Measurements from ENCODE around the gene EFCAB11. TPM values are rescaled to one million over a fixed set of nuclear protein-coding genes. Genes with fewer than 3 reads are reported as not detected.

Gene EFCAB11
- total RNA-seq, 3 donors from 2014 or later (not counting 1 experiment from before 2014, with no cell fraction given), result 3.9 to 5.2 (median 4.0) TPM

DNA sequence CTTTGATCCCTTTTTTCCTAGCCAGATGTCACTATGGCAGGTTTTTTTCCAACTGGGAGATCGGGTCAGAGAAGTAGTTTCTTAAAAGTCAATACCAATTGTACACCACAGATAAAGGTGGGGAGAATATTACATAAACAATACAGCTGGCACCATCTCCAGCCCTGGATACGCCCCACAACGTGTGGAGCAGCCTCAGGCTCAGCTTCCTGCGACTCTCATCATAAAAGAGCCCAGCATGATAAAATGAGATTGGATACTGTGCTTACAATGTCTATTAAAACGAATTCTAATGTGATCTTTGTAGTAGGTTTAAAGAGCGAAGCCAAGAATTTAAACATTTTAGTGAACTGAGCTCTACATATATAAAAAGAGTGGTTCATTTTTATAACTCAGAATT, 21.5 kb downstream of the EFCAB11 start:
- no peaks in the 10 kb centered on the region for H3K9me3 ChIP-seq (ENCODE audit: control insufficient read depth, insufficient read depth, low read length)
- H3K27ac ChIP-seq (ENCODE audit: low read length), result no peak overlapping the region
- H3K4me1 Mint-ChIP-seq, result no peaks in the 10 kb centered on the region
- H3K36me3 Mint-ChIP-seq, result peaks cover 10% of the 10 kb centered on the region
- H3K27ac Mint-ChIP-seq, result no peak overlapping the region
- no peak overlapping the region for H3K4me3 Mint-ChIP-seq
- DNase-seq (no peak), ATAC-seq (no peak)
- TF ChIP-seq, protein P1, sequence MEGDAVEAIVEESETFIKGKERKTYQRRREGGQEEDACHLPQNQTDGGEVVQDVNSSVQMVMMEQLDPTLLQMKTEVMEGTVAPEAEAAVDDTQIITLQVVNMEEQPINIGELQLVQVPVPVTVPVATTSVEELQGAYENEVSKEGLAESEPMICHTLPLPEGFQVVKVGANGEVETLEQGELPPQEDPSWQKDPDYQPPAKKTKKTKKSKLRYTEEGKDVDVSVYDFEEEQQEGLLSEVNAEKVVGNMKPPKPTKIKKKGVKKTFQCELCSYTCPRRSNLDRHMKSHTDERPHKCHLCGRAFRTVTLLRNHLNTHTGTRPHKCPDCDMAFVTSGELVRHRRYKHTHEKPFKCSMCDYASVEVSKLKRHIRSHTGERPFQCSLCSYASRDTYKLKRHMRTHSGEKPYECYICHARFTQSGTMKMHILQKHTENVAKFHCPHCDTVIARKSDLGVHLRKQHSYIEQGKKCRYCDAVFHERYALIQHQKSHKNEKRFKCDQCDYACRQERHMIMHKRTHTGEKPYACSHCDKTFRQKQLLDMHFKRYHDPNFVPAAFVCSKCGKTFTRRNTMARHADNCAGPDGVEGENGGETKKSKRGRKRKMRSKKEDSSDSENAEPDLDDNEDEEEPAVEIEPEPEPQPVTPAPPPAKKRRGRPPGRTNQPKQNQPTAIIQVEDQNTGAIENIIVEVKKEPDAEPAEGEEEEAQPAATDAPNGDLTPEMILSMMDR (IDR thresholded peaks at IDR 0.05), result no peak
- no peaks in the 10 kb centered on the region for H3K27me3 ChIP-seq (ENCODE audit: control insufficient read depth, insufficient read depth, low read length)
- no peaks in the 10 kb centered on the region for H3K27me3 Mint-ChIP-seq (ENCODE audit: low read depth in 2 of 2)
- intact Hi-C loops (cut with micrococcal nuclease), result no loop called here
- H3K4me3 ChIP-seq (ENCODE audit: low read length), result no peak overlapping the region
- no peaks in the 10 kb centered on the region for H3K9me3 Mint-ChIP-seq
- H3K36me3 ChIP-seq (ENCODE audit: control insufficient read depth, insufficient read depth, low read length), result peaks cover 5% of the 10 kb centered on the region
- no peaks in the 10 kb centered on the region for H3K4me1 ChIP-seq (ENCODE audit: control insufficient read depth, insufficient read depth, low read length)
- 94% methylated on average over 3 of the region's 6 CpGs for WGBS (ENCODE audit: insufficient coverage)

DNA sequence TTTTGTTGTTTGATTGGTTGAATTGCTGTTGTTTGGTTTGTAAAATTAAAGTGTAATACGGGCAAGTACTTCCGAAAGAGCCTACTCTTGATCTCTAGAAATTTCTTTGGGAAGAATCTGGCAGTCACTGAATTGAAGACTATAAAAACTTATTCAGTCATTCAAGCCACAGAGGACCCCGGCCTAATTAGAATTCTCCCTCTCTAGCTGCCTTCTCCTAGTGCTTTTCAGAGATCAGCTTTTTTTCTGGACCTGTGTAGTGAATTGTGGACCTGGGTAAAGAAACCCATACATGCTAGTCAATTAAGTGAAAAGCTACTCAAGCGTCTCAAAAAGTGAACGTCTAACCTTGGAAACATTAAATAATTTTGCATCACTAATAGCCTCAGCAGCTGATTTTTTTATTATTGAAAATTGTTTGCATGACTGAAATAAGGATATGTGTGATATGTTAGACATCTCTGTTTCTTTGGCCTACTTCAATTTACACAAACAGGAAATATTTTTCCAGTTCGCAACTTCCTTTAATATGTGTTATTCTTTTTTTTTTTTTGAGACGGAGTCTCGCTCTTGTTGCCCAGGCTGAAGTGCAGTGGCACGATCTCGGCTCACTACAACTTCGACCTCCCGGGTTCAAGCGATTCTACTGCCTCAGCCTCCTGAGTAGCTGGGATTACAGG, 27.2 kb downstream of the EFCAB11 start:
- intact Hi-C loops (cut with micrococcal nuclease), result no loop called here

DNA sequence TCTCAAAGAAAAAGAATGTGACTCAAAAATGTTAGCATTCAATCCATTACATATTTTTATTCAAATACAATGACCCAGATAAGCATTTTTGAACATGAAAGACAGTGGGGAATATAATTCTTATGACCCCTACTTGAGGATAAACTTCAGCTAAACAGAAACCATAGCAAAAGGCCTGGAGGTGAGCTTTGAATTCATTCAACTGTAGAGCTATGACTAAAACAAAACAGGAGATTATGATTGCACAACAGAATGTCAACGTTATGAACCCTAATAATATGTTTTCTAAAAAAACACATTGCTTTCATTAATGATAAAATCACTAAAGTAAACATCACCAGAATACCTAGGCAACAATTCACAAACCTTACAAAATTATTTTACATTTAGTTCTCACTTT, 27.8 kb downstream of the EFCAB11 start:
- TF ChIP-seq, protein P1 (IDR thresholded peaks at IDR 0.05), result no peak
- no peak overlapping the region for H3K27ac ChIP-seq (ENCODE audit: low read length)
- H3K36me3 ChIP-seq (ENCODE audit: control insufficient read depth, insufficient read depth, low read length), result peaks cover 5% of the 10 kb centered on the region
- H3K4me1 ChIP-seq (ENCODE audit: control insufficient read depth, insufficient read depth, low read length), result peaks cover 3% of the 10 kb centered on the region
- H3K9me3 Mint-ChIP-seq, result no peaks in the 10 kb centered on the region
- intact Hi-C loops (cut with micrococcal nuclease), result no loop called here
- H3K27ac Mint-ChIP-seq, result no peak overlapping the region
- H3K9me3 ChIP-seq (ENCODE audit: control insufficient read depth, insufficient read depth, low read length), result no peaks in the 10 kb centered on the region
- no peak overlapping the region for H3K4me3 ChIP-seq (ENCODE audit: low read length)
- H3K27me3 Mint-ChIP-seq (ENCODE audit: low read depth in 2 of 2), result no peaks in the 10 kb centered on the region
- H3K4me1 Mint-ChIP-seq, result peaks cover 11 to 12% of the 10 kb centered on the region in 2 donors
- H3K36me3 Mint-ChIP-seq, result peaks cover 10% of the 10 kb centered on the region
- no CpG with 5 or more reads among the region's 1 CpG for WGBS (ENCODE audit: insufficient coverage)
- no peak overlapping the region for H3K4me3 Mint-ChIP-seq
- no peak for DNase-seq
- H3K27me3 ChIP-seq (ENCODE audit: control insufficient read depth, insufficient read depth, low read length), result no peaks in the 10 kb centered on the region
- ATAC-seq, result no peak

More for the DNA sequence above, 27.2 kb downstream of the EFCAB11 start:
- Histone ChIP-seq H3K4me1 (ENCODE audit: control insufficient read depth, insufficient read depth, low read length) (peaks cover under 1% of the 10 kb centered on the region), H3K4me3 (ENCODE audit: low read length) (no peak overlapping the region), H3K9me3 (ENCODE audit: control insufficient read depth, insufficient read depth, low read length) (no peaks in the 10 kb centered on the region), H3K27ac (ENCODE audit: low read length) (no peak overlapping the region), H3K36me3 (ENCODE audit: control insufficient read depth, insufficient read depth, low read length) (peaks cover 5% of the 10 kb centered on the region), H3K27me3 (ENCODE audit: control insufficient read depth, insufficient read depth, low read length) (no peaks in the 10 kb centered on the region)
- H3K36me3 Mint-ChIP-seq, result peaks cover 10% of the 10 kb centered on the region
- H3K4me3 Mint-ChIP-seq, result no peak overlapping the region
- DNase-seq, result no peak
- TF ChIP-seq, protein P1 (IDR thresholded peaks at IDR 0.05), result no peak
- no peak overlapping the region for H3K27ac Mint-ChIP-seq
- no peak for ATAC-seq
- 85% methylated on average over 11 of the region's 13 CpGs for WGBS (ENCODE audit: insufficient coverage)
- no peaks in the 10 kb centered on the region for H3K27me3 Mint-ChIP-seq (ENCODE audit: low read depth in 2 of 2)
- peaks cover 5 to 7% of the 10 kb centered on the region in 2 donors for H3K4me1 Mint-ChIP-seq
- H3K9me3 Mint-ChIP-seq, result no peaks in the 10 kb centered on the region

DNA sequence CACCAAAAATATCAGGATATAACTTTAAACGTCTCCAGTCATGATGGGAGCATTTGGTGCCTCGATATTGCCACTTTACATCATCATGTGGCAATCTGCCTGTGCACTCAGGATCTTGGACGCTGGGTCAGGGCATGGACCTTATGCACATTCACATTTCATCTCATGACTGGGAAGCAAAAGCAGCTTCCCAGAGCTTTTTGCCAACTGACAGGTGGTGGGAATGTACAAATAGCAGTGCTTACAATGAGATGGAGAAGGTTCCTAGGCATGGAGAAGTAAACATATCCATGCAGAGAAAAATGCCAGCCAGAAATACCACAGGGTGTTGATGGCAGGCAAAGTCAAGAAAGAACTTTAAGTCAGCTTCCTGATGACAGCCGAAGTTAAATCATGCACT, 30.3 kb downstream of the EFCAB11 start:
- no peak overlapping the region for H3K27ac ChIP-seq (ENCODE audit: low read length)
- no peaks in the 10 kb centered on the region for H3K27me3 ChIP-seq (ENCODE audit: control insufficient read depth, insufficient read depth, low read length)
- Mint-ChIP-seq H3K4me3 (no peak overlapping the region), H3K9me3 (no peaks in the 10 kb centered on the region), H3K36me3 (no peaks in the 10 kb centered on the region), H3K4me1 (peaks cover 17 to 19% of the 10 kb centered on the region in 2 donors), H3K27me3 (ENCODE audit: low read depth in 2 of 2) (no peaks in the 10 kb centered on the region), H3K27ac (no peak overlapping the region)
- H3K36me3 ChIP-seq (ENCODE audit: control insufficient read depth, insufficient read depth, low read length), result no peaks in the 10 kb centered on the region
- ATAC-seq (no peak), DNase-seq (no peak)
- TF ChIP-seq, protein P1 (IDR thresholded peaks at IDR 0.05), result no peak
- intact Hi-C loops (cut with micrococcal nuclease), result no loop called here
- no peak overlapping the region for H3K4me3 ChIP-seq (ENCODE audit: low read length)
- H3K9me3 ChIP-seq (ENCODE audit: control insufficient read depth, insufficient read depth, low read length), result no peaks in the 10 kb centered on the region
- peaks cover 3% of the 10 kb centered on the region for H3K4me1 ChIP-seq (ENCODE audit: control insufficient read depth, insufficient read depth, low read length)
- WGBS (ENCODE audit: insufficient coverage), result 85% methylated on average over 4 of the region's 4 CpGs

All from natural killer cell (primary cell).